A549 (cell line): ENCODE results near the gene STIP1. TPM values are rescaled to one million over a fixed set of nuclear protein-coding genes. Genes with fewer than 3 reads are reported as not detected.
A peak's percentile ranks its signal among the peaks of the same experiment; 100 is the strongest.
"Not testable (repeated sequence)": the region's sequence is repeated elsewhere in the genome, so short reads cannot be mapped to it uniquely, and the experiment has no call there.

Experiments
- ATAC-seq, 2 experiments: fragments of 200-7000 bp in 1 of 2; fragments of >200 bp in 1 of 2; cut with Nextera tagmentation in 1 of 2; cut with Tn5 transposase in 1 of 2; 3 replicates each; pipeline versions ENCODE4 v1.8.0 to v1.9.1; 2018 to 2020; ENCODE audit warnings: mild to moderate bottlenecking in 1 of 2, moderate library complexity in 1 of 2
- CTCF ChIA-PET: fragments of 300-600 bp; sonication (Branson Sonifier 250); formaldehyde crosslinking; extraction: SDS; loops from one replicate; lab custom pipeline; 2021; ENCODE audit warnings: antibody characterized with exemption, inconsistent platforms; lab: Yijun Ruan, JAX
- POLR2A ChIA-PET: fragments of 350-600 bp; formaldehyde crosslinking; extraction: SDS; loops from one replicate; lab custom pipeline; 2021; ENCODE audit warnings: antibody characterized with exemption, inconsistent platforms; lab: Yijun Ruan, JAX
- DNase-seq, 2 experiments: peaks; one replicate each; pipeline versions ENCODE4 v3.0.0 to v3.0.0-alpha.2; 2011 to 2016; ENCODE audit warnings: low read depth in 1 of 2, low spot score in 1 of 2
- FAIRE-seq: peaks from 2 replicates; lab custom pipeline; 2011; peaks lifted over from hg19 to GRCh38; lab: Jason Lieb, UNC
- H3K27ac ChIP-seq, 2 experiments: fragments of >200 bp; sonication (Bioruptor Twin); formaldehyde crosslinking; 3 replicates each; pipeline ENCODE4 v1.5.1; 2016 to 2017
- H3K4me1 ChIP-seq: fragments of >200 bp; sonication (Bioruptor Twin); formaldehyde crosslinking; 3 replicates; pipeline ENCODE4 v1.6.1; 2016
- H3K4me2 ChIP-seq: fragments of >200 bp; sonication (Bioruptor Twin); formaldehyde crosslinking; 3 replicates; pipeline ENCODE4 v1.6.1; 2016
- H3K4me3 ChIP-seq: fragments of >200 bp; sonication (Bioruptor Twin); formaldehyde crosslinking; 3 replicates; pipeline ENCODE4 v1.5.1; 2016
- H3K9me3 ChIP-seq: fragments of >200 bp; sonication (Bioruptor Twin); formaldehyde crosslinking; 3 replicates; pipeline ENCODE4 v1.6.1; 2016
- CEBPB ChIP-seq, 2 experiments: fragments of >200 bp in 1 of 2; sonication (Bioruptor Twin) in 1 of 2; formaldehyde crosslinking in 1 of 2; IDR thresholded peaks; 2 replicates each; pipeline ENCODE4 v1.6.1; 2012 to 2016
- EHF ChIP-seq: fragments of 250-450 bp; sonication (Bioruptor Pico); IDR thresholded peaks from 2 replicates; pipeline ENCODE4 v1.5.0; 2020; ENCODE audit warnings: mild to moderate bottlenecking
- EHMT2 ChIP-seq: fragments of 200-600 bp; sonication (generic); IDR thresholded peaks from 2 replicates; pipeline ENCODE4 v1.6.1; 2016; ENCODE audit warnings: antibody characterized with exemption, low read depth, mild to moderate bottlenecking, moderate library complexity
- FOSL2 ChIP-seq, 2 experiments: fragments of 450-650 bp in 1 of 2; fragments of >200 bp in 1 of 2; sonication (Bioruptor Twin) in 1 of 2; formaldehyde crosslinking; IDR thresholded peaks; 2 replicates each; pipeline versions ENCODE4 v1.5.0 to v1.6.1; 2016 to 2020; ENCODE audit warnings: mild to moderate bottlenecking in 1 of 2, moderate library complexity in 1 of 2
- KDM1A ChIP-seq: fragments of 200-600 bp; sonication (generic); IDR thresholded peaks from 2 replicates; pipeline ENCODE4 v1.6.1; 2016; ENCODE audit warnings: low read depth, mild to moderate bottlenecking
- MAZ ChIP-seq: fragments of 150-350 bp; IDR thresholded peaks from 2 replicates; pipeline ENCODE4 v1.6.1; 2014; ENCODE audit warnings: antibody characterized with exemption, low read depth, low read length, borderline replicate concordance
- NPAS2 ChIP-seq: fragments of 250-450 bp; sonication (Bioruptor Pico); IDR thresholded peaks from 2 replicates; pipeline ENCODE4 v1.8.0; 2022; ENCODE audit warnings: mild to moderate bottlenecking, moderate library complexity, borderline replicate concordance
- PHF8 ChIP-seq: fragments of 200-600 bp; sonication (generic); IDR thresholded peaks from 2 replicates; pipeline ENCODE4 v1.6.1; 2016; ENCODE audit warnings: low read depth, mild to moderate bottlenecking, antibody characterized with exemption, moderate library complexity, borderline replicate concordance
- POLR2AphosphoS2 ChIP-seq: conservative IDR thresholded peaks from 2 replicates; pipeline ENCODE4 v1.6.1; 2012; ENCODE audit warnings: low read length, improper control_type of control experiment, inconsistent platforms
- RAD21 ChIP-seq, 2 experiments: fragments of >200 bp in 1 of 2; sonication (Bioruptor Twin) in 1 of 2; formaldehyde crosslinking in 1 of 2; IDR thresholded peaks in 1 of 2; conservative IDR thresholded peaks in 1 of 2; 2 replicates in 1 of 2; 3 replicates in 1 of 2; pipeline ENCODE4 v1.6.1; 2012 to 2018; ENCODE audit warnings: inconsistent platforms in 1 of 2
- RARB ChIP-seq: fragments of 250-450 bp; sonication (Bioruptor Pico); IDR thresholded peaks from 2 replicates; pipeline ENCODE4 v1.8.0; 2021; ENCODE audit warnings: mild to moderate bottlenecking, moderate library complexity
- RFX5 ChIP-seq: fragments of 450-650 bp; IDR thresholded peaks from 2 replicates; pipeline ENCODE4 v1.7.1; 2014; ENCODE audit warnings: antibody characterized with exemption, mild to moderate bottlenecking, moderate library complexity
- TFCP2L1 ChIP-seq: fragments of 250-450 bp; sonication (Bioruptor Pico); IDR thresholded peaks from 2 replicates; pipeline ENCODE4 v1.5.0; 2021; ENCODE audit warnings: mild to moderate bottlenecking
- ZC3H11A ChIP-seq: fragments of 450-650 bp; IDR thresholded peaks from 2 replicates; pipeline ENCODE4 v1.6.1; 2014; ENCODE audit warnings: antibody characterized with exemption, mild to moderate bottlenecking
- WGBS: methylation state at CpG from one replicate; pipeline ENCODE4 v1.1.6; 2017; ENCODE audit errors: missing lambda C conversion rate; 5-methylcytosine and 5-hydroxymethylcytosine counted together
- polyA plus RNA-seq, 4 experiments: library from polyadenylated mRNA; depleted of rRNA in 3 of 4; stranded (reverse); fragments of >200 nt; fragmentation: RNase III in 1 of 4; extraction: RNeasy Plus Mini Kit Qiagen cat#74134 plus additional on column Dnase treatment in 1 of 4; gene quantifications; 2 replicates in 3 of 4; 3 replicates in 1 of 4; pipeline ENCODE4 v1.2.3, GENCODE V29; 2011 to 2017
- TF ChIP-seq, protein P1 (sequence below): fragments of 150-350 bp; IDR thresholded peaks from 2 replicates; pipeline ENCODE4 v1.6.1; 2014; ENCODE audit warnings: low read depth, mild to moderate bottlenecking, low read length
- TF ChIP-seq, protein P2 (sequence below): fragments of 450-650 bp; IDR thresholded peaks from 2 replicates; pipeline ENCODE4 v1.6.1; 2014; ENCODE audit warnings: antibody characterized with exemption

STIP1 gene
- polyA plus RNA-seq, 2 of the 4 experiments (the other 2 are of a cell fraction) = 288 to 297 TPM

- FAIRE-seq (no peak), ATAC-seq (no peak), DNase-seq (no peak)
- WGBS = 94% methylated on average over 10 of the region's 10 CpGs
- TF ChIP-seq, protein P1, sequence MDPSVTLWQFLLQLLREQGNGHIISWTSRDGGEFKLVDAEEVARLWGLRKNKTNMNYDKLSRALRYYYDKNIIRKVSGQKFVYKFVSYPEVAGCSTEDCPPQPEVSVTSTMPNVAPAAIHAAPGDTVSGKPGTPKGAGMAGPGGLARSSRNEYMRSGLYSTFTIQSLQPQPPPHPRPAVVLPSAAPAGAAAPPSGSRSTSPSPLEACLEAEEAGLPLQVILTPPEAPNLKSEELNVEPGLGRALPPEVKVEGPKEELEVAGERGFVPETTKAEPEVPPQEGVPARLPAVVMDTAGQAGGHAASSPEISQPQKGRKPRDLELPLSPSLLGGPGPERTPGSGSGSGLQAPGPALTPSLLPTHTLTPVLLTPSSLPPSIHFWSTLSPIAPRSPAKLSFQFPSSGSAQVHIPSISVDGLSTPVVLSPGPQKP = no peak
- TF ChIP-seq TFCP2L1 (no peak), NPAS2 (CRISPR knock-in tag) (no peak), KDM1A (peak; percentile 68; the same call in 1 of the 2 replicates), FOSL2 (IDR thresholded peaks at IDR 0.05) (no peak), FOSL2 (CRISPR knock-in tag; IDR thresholded peaks at IDR 0.05) (no peak)
- TF ChIP-seq, protein P2, sequence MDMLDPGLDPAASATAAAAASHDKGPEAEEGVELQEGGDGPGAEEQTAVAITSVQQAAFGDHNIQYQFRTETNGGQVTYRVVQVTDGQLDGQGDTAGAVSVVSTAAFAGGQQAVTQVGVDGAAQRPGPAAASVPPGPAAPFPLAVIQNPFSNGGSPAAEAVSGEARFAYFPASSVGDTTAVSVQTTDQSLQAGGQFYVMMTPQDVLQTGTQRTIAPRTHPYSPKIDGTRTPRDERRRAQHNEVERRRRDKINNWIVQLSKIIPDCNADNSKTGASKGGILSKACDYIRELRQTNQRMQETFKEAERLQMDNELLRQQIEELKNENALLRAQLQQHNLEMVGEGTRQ = no peak
- Histone ChIP-seq H3K4me2 (no peak overlapping the region), H3K27ac (no peak overlapping the region), H3K4me3 (no peak overlapping the region), H3K9me3 (no peaks in the 10 kb centered on the region), H3K4me1 (peaks cover 7% of the 10 kb centered on the region)
- CTCF ChIA-PET = interaction anchor here (1.4 to 5.7 kb wide), 2 partner anchors 10 to 124 kb away, joined by 3 to 68 read pairs; no protein-coding TSS in a partner anchor
- POLR2A ChIA-PET = no interaction called here
These were observed 24.9 kb upstream of the STIP1 start for GRCh38 chr11:64161037-64161436.

GRCh38 chr11:64162769-64163168, 23.2 kb upstream of the STIP1 start:
- not testable (repeated sequence) for ATAC-seq, H3K4me2 ChIP-seq, H3K9me3 ChIP-seq, H3K4me3 ChIP-seq, FAIRE-seq, DNase-seq, H3K27ac ChIP-seq
- WGBS = 92% methylated on average over 16 of the region's 16 CpGs
- POLR2A ChIA-PET = interaction anchor here (1.1 to 4.0 kb wide), 2 partner anchors 10 to 23 kb away, joined by 3 to 22 read pairs; partner anchors contain the start of gene STIP1
- CTCF ChIA-PET = interaction anchor here (0.7 to 5.7 kb wide), 5 partner anchors 8 to 326 kb away, joined by 3 to 68 read pairs (median 5); no protein-coding TSS in a partner anchor
- peaks cover 14% of the 10 kb centered on the region for H3K4me1 ChIP-seq

DNA sequence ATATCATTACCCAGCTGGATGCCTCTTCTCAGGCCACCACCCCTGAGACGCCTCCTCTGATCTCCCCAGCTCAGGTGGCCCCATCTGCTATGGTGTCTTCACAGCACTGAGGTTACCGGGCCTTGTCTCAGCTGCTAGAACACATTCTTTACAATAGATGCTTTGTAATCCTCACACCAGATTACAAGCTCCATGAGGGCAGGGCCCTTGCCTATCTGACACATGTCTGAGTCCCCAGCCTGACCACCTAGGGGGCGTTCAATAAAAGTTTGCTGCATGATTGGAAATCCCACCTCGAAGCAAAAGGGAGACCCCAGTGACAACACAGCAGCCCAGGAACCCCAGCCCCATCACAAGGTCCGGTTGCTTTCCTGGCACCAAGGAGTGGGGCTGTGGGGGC, 22.0 kb upstream of the STIP1 start:
- H3K4me1 ChIP-seq = peaks cover 14% of the 10 kb centered on the region
- no peak for FAIRE-seq
- H3K27ac ChIP-seq = no peak overlapping the region
- H3K9me3 ChIP-seq = no peaks in the 10 kb centered on the region
- no peak for TF ChIP-seq RARB
- no peak for TF ChIP-seq EHF (CRISPR knock-in tag)
- TF ChIP-seq, protein P1 = no peak
- no peak for TF ChIP-seq RAD21 (conservative IDR thresholded peaks at IDR 0.05 in 1 of 2, IDR thresholded peaks at IDR 0.05 in 1 of 2)
- no peak for TF ChIP-seq MAZ
- no peak for TF ChIP-seq POLR2AphosphoS2
- TF ChIP-seq EHMT2 = no peak
- no peak for TF ChIP-seq ZC3H11A
- TF ChIP-seq RFX5 = no peak
- no peak for TF ChIP-seq CEBPB (IDR thresholded peaks at IDR 0.05)
- TF ChIP-seq PHF8 = no peak
- H3K4me2 ChIP-seq = no peak overlapping the region
- H3K4me3 ChIP-seq = no peak overlapping the region
- ATAC-seq = no peak
- no peak for DNase-seq
- WGBS = 95% methylated on average over 5 of the region's 5 CpGs
- ChIA-PET CTCF (interaction anchor here (0.9 to 5.7 kb wide), 5 partner anchors 13 to 218 kb away, joined by 3 to 68 read pairs (median 5); partner anchors contain the start of gene STIP1), POLR2A (interaction anchor here (1.1 to 4.0 kb wide), 2 partner anchors 11 to 21 kb away, joined by 3 to 22 read pairs; partner anchors contain the start of gene STIP1)
